Upper lobe of left lung (tissue), 6 donors: ENCODE results near the gene PDE6A. TPM values are rescaled to one million over a fixed set of nuclear protein-coding genes. Genes with fewer than 3 reads are reported as not detected.

Experiments
- ATAC-seq, 2 donors: fragments of 200-7000 bp; cut with Tn5 transposase; one replicate each; pipeline ENCODE4 v1.9.1; 2022; ENCODE audit warnings: mild to moderate bottlenecking in 2 of 2, moderate library complexity in 2 of 2; ENCODE audit not compliant: low FRiP score in 2 of 2
- DNase-seq, 2 donors: peaks; one replicate each; pipeline ENCODE4 v3.0.0-alpha.2; 2019 to 2020
- H3K27ac ChIP-seq, 4 donors: fragments of 200-600 bp; sonication (generic); one replicate each; pipeline ENCODE4 v1.5.1; 2016 to 2019
- H3K27me3 ChIP-seq, 4 donors: fragments of 200-600 bp; sonication (generic); one replicate each; pipeline ENCODE4 v1.5.1; 2017 to 2019
- H3K36me3 ChIP-seq, 4 donors: fragments of 200-600 bp; sonication (generic); one replicate each; pipeline ENCODE4 v1.5.1; 2016 to 2019
- H3K4me1 ChIP-seq, 4 donors: fragments of 200-600 bp; sonication (generic); one replicate each; pipeline ENCODE4 v1.5.1; 2018 to 2019
- H3K4me3 ChIP-seq, 4 donors: fragments of 200-600 bp; sonication (generic); one replicate each; pipeline ENCODE4 v1.5.1; 2017 to 2019; ENCODE audit warnings: mild to moderate bottlenecking in 2 of 4, moderate library complexity in 1 of 4
- H3K9me3 ChIP-seq, 4 donors: fragments of 200-600 bp; sonication (generic); one replicate each; pipeline ENCODE4 v1.5.1; 2018 to 2019
- CTCF ChIP-seq, 6 experiments: fragments of 450-650 bp in 4 of 6; fragments of 200-600 bp in 2 of 6; sonication (generic) in 2 of 6; IDR thresholded peaks; one replicate each; pipeline ENCODE4 v1.5.1; 2016 to 2019; ENCODE audit warnings: antibody characterized with exemption in 6 of 6
- EP300 ChIP-seq, 4 donors: sonication (generic); formaldehyde crosslinking; IDR thresholded peaks; one replicate each; pipeline ENCODE4 v1.5.1; 2017; ENCODE audit warnings: antibody characterized with exemption in 4 of 4, control low read depth in 2 of 4
- POLR2A ChIP-seq, 4 donors: fragments of 450-650 bp; IDR thresholded peaks; one replicate each; pipeline ENCODE4 v1.5.1; 2016 to 2017; ENCODE audit warnings: antibody characterized with exemption in 4 of 4, mild to moderate bottlenecking in 2 of 4
- POLR2AphosphoS5 ChIP-seq, 2 donors: sonication (generic); formaldehyde crosslinking; IDR thresholded peaks; one replicate each; pipeline ENCODE4 v1.5.1; 2017; ENCODE audit warnings: antibody characterized with exemption in 2 of 2
- WGBS, 2 donors: methylation state at CpG; one replicate each; pipeline ENCODE4 v1.1.5; 2017 to 2018; 5-methylcytosine and 5-hydroxymethylcytosine counted together
- total RNA-seq, 6 donors: library from RNA; depleted of rRNA in 4 of 6; stranded (reverse); fragments of >200 nt in 4 of 6; gene quantifications; one replicate each; pipeline versions ENCODE4 v1.1.0 to v1.2.1, GENCODE V29; 2016 to 2021
- donor health status: DM: no; HTN: no; CAD: no; lungs with moderate emphysema.
- donor health status: DM: no; HTN: yes; CAD: no; lungs with severe emphysema.

The PDE6A gene
- total RNA-seq, 6 donors from 2014 or later = not detected

GRCh38 chr5:149921597-149921996, 23.0 kb downstream of the PDE6A start:
- DNase-seq (no peak), ATAC-seq (no peak)
- H3K4me3 ChIP-seq = no peak overlapping the region
- TF ChIP-seq POLR2AphosphoS5 (IDR thresholded peaks at IDR 0.05) (no peak), EP300 (IDR thresholded peaks at IDR 0.05) (no peak), POLR2A (IDR thresholded peaks at IDR 0.05) (no peak), CTCF (IDR thresholded peaks at IDR 0.05) (no peak)
- H3K27me3 ChIP-seq = no peaks in the 10 kb centered on the region
- H3K9me3 ChIP-seq = no peaks in the 10 kb centered on the region
- H3K27ac ChIP-seq = no peak overlapping the region
- no peaks in the 10 kb centered on the region for H3K36me3 ChIP-seq
- H3K4me1 ChIP-seq = no peaks in the 10 kb centered on the region
- 90 to 93% methylated on average over 3 of the region's 3 CpGs for WGBS, 2 donors

DNA sequence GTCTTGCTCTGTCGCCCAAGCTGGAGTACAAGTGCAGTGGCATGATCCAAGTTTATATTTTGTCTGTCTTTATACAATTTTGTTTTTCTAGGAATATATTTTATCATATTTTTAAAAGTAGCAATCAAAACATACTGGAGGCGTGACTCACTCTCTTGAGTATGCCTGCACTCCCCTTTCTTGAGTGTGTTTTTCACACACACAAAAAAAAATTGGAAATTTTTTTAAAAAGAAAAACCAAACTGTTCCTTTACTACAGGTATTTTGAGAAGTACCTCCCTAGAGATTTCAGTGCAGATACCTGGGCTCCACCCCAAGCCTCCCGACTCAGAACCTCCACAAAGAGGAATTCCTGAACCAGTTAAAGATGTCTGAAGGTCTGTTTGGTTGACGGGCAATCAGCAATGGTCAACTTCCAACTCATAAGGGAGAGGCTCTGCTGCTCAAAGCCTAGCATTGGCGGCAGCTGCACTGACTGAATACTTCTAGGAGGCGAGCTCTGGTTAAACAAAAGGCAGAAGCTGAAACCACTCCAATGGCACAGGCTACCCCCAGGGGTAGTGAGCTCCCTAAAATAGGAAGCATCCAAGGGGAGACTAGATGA, 27.4 kb downstream of the PDE6A start:
- peak overlapping the region in 1 of 4 donors; percentile 38 for H3K27ac ChIP-seq
- ATAC-seq = no peak
- H3K36me3 ChIP-seq = no peaks in the 10 kb centered on the region
- DNase-seq = no peak
- H3K4me1 ChIP-seq = no peaks in the 10 kb centered on the region
- H3K27me3 ChIP-seq = no peaks in the 10 kb centered on the region
- H3K9me3 ChIP-seq = no peaks in the 10 kb centered on the region
- no peak overlapping the region for H3K4me3 ChIP-seq
- WGBS, 2 donors = 81 to 86% methylated on average over 6 of the region's 6 CpGs
- TF ChIP-seq EP300 (IDR thresholded peaks at IDR 0.05) (no peak), POLR2AphosphoS5 (IDR thresholded peaks at IDR 0.05) (no peak), POLR2A (IDR thresholded peaks at IDR 0.05) (no peak), CTCF (IDR thresholded peaks at IDR 0.05) (no peak)

DNA sequence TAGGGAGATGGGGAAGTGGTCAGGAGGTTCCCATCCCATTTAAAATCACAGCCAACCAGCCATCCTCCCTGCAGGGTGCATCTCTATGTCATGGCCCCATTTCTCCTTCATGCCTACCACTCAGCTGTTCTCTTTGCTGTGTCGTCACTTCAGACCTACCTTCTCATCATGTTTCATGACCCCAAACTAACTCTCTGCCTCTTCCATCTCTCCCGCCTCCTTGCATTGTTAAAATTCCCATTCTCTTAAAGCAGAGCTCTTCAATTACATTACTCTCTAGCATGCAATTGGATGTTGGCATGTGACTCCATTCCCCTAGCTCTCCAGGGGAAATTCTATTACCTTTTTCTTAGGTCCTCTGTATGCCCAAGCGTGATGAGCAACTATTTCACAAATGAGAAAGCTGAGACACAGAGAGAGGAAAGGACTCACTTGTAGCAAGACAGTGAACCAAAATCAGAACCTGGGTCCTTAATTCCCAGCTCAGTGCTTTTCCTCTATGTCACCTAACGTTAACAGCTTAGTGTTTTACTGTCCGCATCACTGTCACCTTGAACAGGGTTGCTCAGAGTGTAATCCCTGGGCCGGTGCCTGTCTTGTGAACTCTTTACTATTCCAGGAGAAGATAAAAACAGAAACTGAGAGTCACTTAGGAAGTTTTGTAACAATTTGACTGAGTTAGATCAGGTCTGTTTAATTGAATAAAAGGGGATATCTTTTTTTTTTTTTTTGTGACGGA, 28.1 kb downstream of the PDE6A start:
- no peaks in the 10 kb centered on the region for H3K9me3 ChIP-seq
- ATAC-seq = no peak
- no peak overlapping the region for H3K4me3 ChIP-seq
- H3K27ac ChIP-seq = peak overlapping the region in 1 of 4 donors; percentile 38
- DNase-seq = no peak
- no peaks in the 10 kb centered on the region for H3K4me1 ChIP-seq
- WGBS, 2 donors = 82 to 89% methylated on average over 7 of the region's 7 CpGs
- TF ChIP-seq EP300 (IDR thresholded peaks at IDR 0.05) (no peak), CTCF (IDR thresholded peaks at IDR 0.05) (no peak), POLR2AphosphoS5 (IDR thresholded peaks at IDR 0.05) (no peak), POLR2A (IDR thresholded peaks at IDR 0.05) (no peak)
- H3K27me3 ChIP-seq = no peaks in the 10 kb centered on the region
- H3K36me3 ChIP-seq = no peaks in the 10 kb centered on the region

- TF ChIP-seq EP300 (IDR thresholded peaks at IDR 0.05) (no peak), CTCF (IDR thresholded peaks at IDR 0.05) (no peak), POLR2AphosphoS5 (IDR thresholded peaks at IDR 0.05) (no peak), POLR2A (IDR thresholded peaks at IDR 0.05) (no peak)
- WGBS, 2 donors = 89% methylated on average over 7 of the region's 7 CpGs
- Histone ChIP-seq H3K27ac (no peak overlapping the region), H3K4me3 (no peak overlapping the region), H3K4me1 (no peaks in the 10 kb centered on the region), H3K27me3 (no peaks in the 10 kb centered on the region), H3K36me3 (no peaks in the 10 kb centered on the region), H3K9me3 (no peaks in the 10 kb centered on the region)
- DNase-seq = no peak
- no peak for ATAC-seq
Measured at GRCh38 chr5:149915392-149916260, 29.0 kb downstream of the PDE6A start.
